Activated naive CD8-positive, alpha-beta T cell treated with anti-CD3 and anti-CD28 coated beads, Interleukin-2, amount 10 ng/mL, durations not matched to agents 7 days and 5 days (primary cell): ENCODE results near the gene PARM1. TPM values are rescaled to one million over a fixed set of nuclear protein-coding genes. Genes with fewer than 3 reads are reported as not detected.

ENCODE experiments used
- ATAC-seq: fragments of 150-1000 bp; cut with Tn5 transposase; one replicate; pipeline ENCODE4 v1.10.0; 2021; ENCODE audit warnings: low read depth, moderate library complexity
- POLR2A ChIA-PET: fragments of 350-600 bp; sonication (Branson Sonifier 250); formaldehyde crosslinking; loops from one replicate; lab custom pipeline; 2021; ENCODE audit warnings: antibody characterized with exemption; lab: Charles Lee
- DNase-seq: peaks from one replicate; pipeline ENCODE4 v3.0.0; 2021
- H3K27ac Mint-ChIP-seq: one replicate; pipeline ENCODE4 v1.8.0; 2022; ENCODE audit warnings: mild to moderate bottlenecking, mixed read lengths
- H3K27me3 Mint-ChIP-seq: one replicate; pipeline ENCODE4 v1.8.0; 2022; ENCODE audit warnings: mild to moderate bottlenecking, moderate library complexity, mixed read lengths
- H3K36me3 Mint-ChIP-seq: one replicate; pipeline ENCODE4 v1.8.0; 2021; ENCODE audit warnings: mild to moderate bottlenecking, mixed read lengths
- H3K4me1 Mint-ChIP-seq: one replicate; pipeline ENCODE4 v1.8.0; 2021; ENCODE audit warnings: mixed read lengths
- H3K4me3 Mint-ChIP-seq: one replicate; pipeline ENCODE4 v1.8.0; 2022; ENCODE audit warnings: mild to moderate bottlenecking, moderate library complexity, mixed read lengths
- H3K9me3 Mint-ChIP-seq: one replicate; pipeline ENCODE4 v1.8.0; 2021; ENCODE audit warnings: mixed read lengths
- total RNA-seq, 2 experiments: library from RNA; stranded (reverse); gene quantifications; one replicate each; pipeline ENCODE4 v1.2.3, GENCODE V29; 2021

The PARM1 gene
- total RNA-seq, 2 experiments from 2014 or later = not detected

GRCh38 chr4:75058486-75058885 is 125.6 kb downstream of the PARM1 start:
- H3K36me3 Mint-ChIP-seq = no peaks in the 10 kb centered on the region
- no peak overlapping the region for H3K27ac Mint-ChIP-seq
- POLR2A ChIA-PET = no interaction called here
- H3K4me1 Mint-ChIP-seq = no peaks in the 10 kb centered on the region
- H3K4me3 Mint-ChIP-seq = no peak overlapping the region
- DNase-seq = no peak
- H3K9me3 Mint-ChIP-seq = no peaks in the 10 kb centered on the region
- ATAC-seq = no peak
- H3K27me3 Mint-ChIP-seq = no peaks in the 10 kb centered on the region

DNA sequence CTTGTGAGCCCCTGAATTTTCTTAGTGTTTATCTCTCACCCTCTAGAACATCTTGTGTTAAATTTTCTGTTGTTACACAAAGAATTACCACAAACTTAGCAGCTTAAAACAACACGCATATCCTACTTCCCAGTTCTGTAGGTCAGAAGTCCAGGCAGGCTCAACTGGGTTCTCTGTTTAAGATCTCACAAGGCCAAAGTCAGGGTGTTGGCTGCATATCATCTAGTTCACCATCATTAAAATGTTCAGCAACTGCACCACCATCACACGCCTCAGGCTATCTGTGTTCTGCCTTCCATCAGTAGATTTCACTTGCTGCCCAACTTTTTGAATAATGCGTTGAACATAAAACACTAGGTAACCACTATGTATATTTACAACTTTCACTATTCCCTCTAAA is 130.5 kb downstream of the PARM1 start:
- no peak overlapping the region for H3K4me3 Mint-ChIP-seq
- H3K9me3 Mint-ChIP-seq = no peaks in the 10 kb centered on the region
- POLR2A ChIA-PET = no interaction called here
- H3K27ac Mint-ChIP-seq = no peak overlapping the region
- no peaks in the 10 kb centered on the region for H3K27me3 Mint-ChIP-seq
- H3K4me1 Mint-ChIP-seq = no peaks in the 10 kb centered on the region
- DNase-seq (no peak), ATAC-seq (no peak)
- no peaks in the 10 kb centered on the region for H3K36me3 Mint-ChIP-seq

- H3K9me3 Mint-ChIP-seq = no peaks in the 10 kb centered on the region
- H3K36me3 Mint-ChIP-seq = no peaks in the 10 kb centered on the region
- H3K4me1 Mint-ChIP-seq = no peaks in the 10 kb centered on the region
Observed at GRCh38 chr4:75065909-75066308, 133.0 kb downstream of the PARM1 start.

DNA sequence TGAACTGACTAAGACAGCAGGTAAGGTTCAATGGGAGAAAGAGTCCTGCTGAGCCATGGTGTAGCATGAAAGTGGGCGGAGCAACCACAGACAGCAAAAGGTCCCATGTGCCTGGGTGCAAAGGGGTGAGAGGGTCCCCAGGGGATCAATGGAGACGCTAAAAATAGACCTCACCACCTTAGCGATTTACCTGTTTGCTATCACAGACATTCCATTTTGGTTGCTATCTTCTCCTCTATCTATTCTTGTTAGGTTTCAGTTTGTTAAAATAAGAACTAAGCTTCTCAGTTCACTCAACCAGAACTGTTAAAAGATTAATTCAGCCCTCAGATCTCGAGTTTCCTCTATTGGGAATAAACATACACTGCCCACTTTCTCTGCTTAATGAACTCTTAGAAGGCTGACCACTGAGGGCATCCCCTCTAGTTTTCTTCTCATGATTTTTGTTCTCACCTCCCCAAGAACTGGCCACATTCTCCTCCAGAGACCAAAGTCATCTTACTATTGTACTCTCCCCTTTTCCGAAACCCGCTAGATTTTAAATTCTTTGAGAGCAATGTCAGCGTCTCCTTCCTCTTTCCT is 136.7 kb downstream of the PARM1 start:
- H3K27ac Mint-ChIP-seq = no peak overlapping the region
- H3K36me3 Mint-ChIP-seq = no peaks in the 10 kb centered on the region
- no peaks in the 10 kb centered on the region for H3K4me1 Mint-ChIP-seq
- DNase-seq (no peak), ATAC-seq (no peak)
- no peak overlapping the region for H3K4me3 Mint-ChIP-seq
- POLR2A ChIA-PET = no interaction called here
- H3K27me3 Mint-ChIP-seq = no peaks in the 10 kb centered on the region
- no peaks in the 10 kb centered on the region for H3K9me3 Mint-ChIP-seq

More at GRCh38 chr4:75065909-75066308, 133.0 kb downstream of the PARM1 start:
- DNase-seq = no peak
- no peak for ATAC-seq
- no peak overlapping the region for H3K27ac Mint-ChIP-seq
- H3K27me3 Mint-ChIP-seq = no peaks in the 10 kb centered on the region
- POLR2A ChIA-PET = no interaction called here
- H3K4me3 Mint-ChIP-seq = no peak overlapping the region

- H3K4me1 Mint-ChIP-seq = no peaks in the 10 kb centered on the region
- no peak overlapping the region for H3K27ac Mint-ChIP-seq
- POLR2A ChIA-PET = no interaction called here
- H3K27me3 Mint-ChIP-seq = no peaks in the 10 kb centered on the region
- peaks cover 4% of the 10 kb centered on the region for H3K9me3 Mint-ChIP-seq
- no peaks in the 10 kb centered on the region for H3K36me3 Mint-ChIP-seq
- ATAC-seq = no peak
- no peak for DNase-seq
- H3K4me3 Mint-ChIP-seq = no peak overlapping the region
Observed at GRCh38 chr4:75071317-75071716, 138.4 kb downstream of the PARM1 start.

DNA sequence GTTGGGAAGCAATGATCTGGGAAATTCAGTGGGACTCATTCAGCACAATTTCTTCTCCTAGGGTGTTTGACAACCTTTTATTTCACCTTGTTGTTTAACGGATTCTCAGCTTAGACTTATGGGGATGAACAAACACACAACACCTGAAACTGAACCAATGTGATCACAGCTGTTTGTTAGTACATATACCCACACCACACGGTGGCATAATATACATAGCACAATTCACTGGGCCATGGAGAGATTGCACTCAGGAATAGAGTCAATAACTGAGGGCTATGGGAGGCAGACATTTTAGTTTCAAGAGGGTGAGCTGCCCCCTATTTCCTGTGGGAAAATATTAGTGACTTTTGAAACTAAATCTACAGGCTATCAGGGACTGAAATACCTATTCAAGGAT is 148.0 kb downstream of the PARM1 start:
- no peaks in the 10 kb centered on the region for H3K27me3 Mint-ChIP-seq
- H3K9me3 Mint-ChIP-seq = peaks cover 2% of the 10 kb centered on the region
- H3K27ac Mint-ChIP-seq = no peak overlapping the region
- POLR2A ChIA-PET = no interaction called here
- DNase-seq (no peak), ATAC-seq (no peak)
- H3K4me1 Mint-ChIP-seq = no peaks in the 10 kb centered on the region
- H3K36me3 Mint-ChIP-seq = no peaks in the 10 kb centered on the region
- no peak overlapping the region for H3K4me3 Mint-ChIP-seq

- Mint-ChIP-seq H3K4me3 (no peak overlapping the region), H3K9me3 (peaks cover 2% of the 10 kb centered on the region), H3K27me3 (no peaks in the 10 kb centered on the region), H3K36me3 (no peaks in the 10 kb centered on the region), H3K27ac (no peak overlapping the region), H3K4me1 (no peaks in the 10 kb centered on the region)
- ATAC-seq = no peak
- no peak for DNase-seq
- POLR2A ChIA-PET = no interaction called here
Observed at GRCh38 chr4:75081561-75081960, 148.6 kb downstream of the PARM1 start.

DNA sequence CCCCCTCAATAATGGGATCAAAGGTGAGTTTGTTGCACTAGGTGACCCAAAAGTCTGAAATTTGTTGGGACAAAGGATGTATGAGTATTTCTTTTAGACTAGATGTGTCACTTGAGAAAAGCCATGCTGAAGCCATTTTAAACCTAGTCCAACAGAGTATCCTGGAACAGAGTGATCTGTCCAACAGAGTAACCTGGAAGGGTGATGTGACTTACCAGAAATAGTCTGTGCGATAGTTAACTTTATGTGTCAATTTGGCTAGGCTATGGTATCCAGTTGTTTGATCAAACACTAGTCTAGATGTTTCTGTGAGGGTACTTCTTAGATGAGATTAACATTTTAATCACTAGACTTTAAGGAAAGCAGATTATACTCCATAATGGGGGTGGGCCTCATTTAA is 154.5 kb downstream of the PARM1 start:
- peaks cover 4% of the 10 kb centered on the region for H3K9me3 Mint-ChIP-seq
- POLR2A ChIA-PET = no interaction called here

DNA sequence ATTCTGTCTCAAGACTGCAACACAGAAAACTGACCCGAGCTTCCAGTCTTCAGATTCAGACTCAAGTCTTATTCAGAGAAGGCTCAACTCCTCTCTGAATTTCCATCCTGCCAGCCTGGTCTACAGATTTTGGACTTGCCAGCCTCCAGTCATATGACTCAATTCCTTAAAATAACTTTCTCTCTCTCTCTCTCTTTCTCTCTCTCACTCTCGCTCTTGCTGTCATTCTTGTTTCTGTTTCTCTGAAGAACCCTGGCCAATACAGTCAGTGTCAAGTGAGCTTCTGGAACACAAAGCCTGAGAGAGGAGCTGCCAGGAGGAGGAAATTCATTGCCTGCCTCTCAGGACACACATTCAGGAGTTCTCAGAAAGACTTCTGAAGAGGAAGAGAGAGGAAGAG is 154.9 kb downstream of the PARM1 start:
- Mint-ChIP-seq H3K27ac (no peak overlapping the region), H3K36me3 (no peaks in the 10 kb centered on the region), H3K4me1 (no peaks in the 10 kb centered on the region), H3K27me3 (no peaks in the 10 kb centered on the region), H3K9me3 (peaks cover 3% of the 10 kb centered on the region), H3K4me3 (no peak overlapping the region)
- POLR2A ChIA-PET = no interaction called here
- DNase-seq (no peak), ATAC-seq (no peak)

More for the DNA sequence above, 154.5 kb downstream of the PARM1 start:
- no peak for DNase-seq
- Mint-ChIP-seq H3K36me3 (no peaks in the 10 kb centered on the region), H3K4me3 (no peak overlapping the region), H3K4me1 (no peaks in the 10 kb centered on the region), H3K27me3 (no peaks in the 10 kb centered on the region), H3K27ac (no peak overlapping the region)
- no peak for ATAC-seq

GRCh38 chr4:75089206-75089605 is 156.3 kb downstream of the PARM1 start:
- Mint-ChIP-seq H3K27ac (no peak overlapping the region), H3K4me1 (no peaks in the 10 kb centered on the region), H3K27me3 (no peaks in the 10 kb centered on the region), H3K36me3 (no peaks in the 10 kb centered on the region), H3K9me3 (peaks cover 2% of the 10 kb centered on the region), H3K4me3 (no peak overlapping the region)
- no peak for DNase-seq
- ATAC-seq = no peak
- POLR2A ChIA-PET = no interaction called here

DNA sequence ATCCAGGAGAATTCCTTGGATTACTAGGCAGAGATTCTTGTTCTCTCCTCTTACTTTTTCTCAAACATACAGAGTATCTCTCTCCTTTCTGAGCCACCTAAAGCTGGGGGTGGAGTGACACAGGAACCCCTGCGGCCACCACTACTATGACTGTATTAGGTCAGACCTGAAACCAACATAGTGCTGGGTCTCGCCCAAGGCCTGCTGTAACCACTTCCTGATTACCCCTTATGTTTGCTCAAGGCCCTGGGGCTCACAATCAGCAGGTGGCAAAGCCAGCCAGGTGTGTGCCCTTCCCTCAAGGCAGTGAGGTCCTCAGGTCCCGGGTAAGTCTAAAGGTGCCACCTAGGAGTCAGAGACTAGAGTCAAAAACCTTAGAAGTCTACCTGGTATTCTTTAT is 166.4 kb downstream of the PARM1 start:
- Mint-ChIP-seq H3K27me3 (no peaks in the 10 kb centered on the region), H3K4me1 (no peaks in the 10 kb centered on the region), H3K9me3 (peaks cover 1% of the 10 kb centered on the region), H3K27ac (no peak overlapping the region), H3K4me3 (no peak overlapping the region), H3K36me3 (no peaks in the 10 kb centered on the region)
- no peak for ATAC-seq
- POLR2A ChIA-PET = no interaction called here
- no peak for DNase-seq

Other genes starting within 250 kb of the PARM1 start
- gene BTC, start 138.6 kb upstream of the PARM1 start, total RNA-seq = not detected